ENCODE results near the gene CACNG6. TPM values are rescaled to one million over a fixed set of nuclear protein-coding genes. Genes with fewer than 3 reads are reported as not detected.
A peak's percentile ranks its signal among the peaks of the same experiment; 100 is the strongest.

Gene CACNG6
- total and polyA plus RNA-seq, 8 donors, result 0.17 to 2.5 (median 0.45) TPM; not detected in 1

GRCh38 chr19:54041969-54042606 is 50.7 kb downstream of the CACNG6 start:
- Histone ChIP-seq H3K27me3 (peaks cover 0 to 59% of the 10 kb centered on the region in 2 donors), H3K9me3 (no peaks in the 10 kb centered on the region), H3K36me3 (peaks cover 0 to 3% of the 10 kb centered on the region in 2 donors), H3K4me1 (peaks cover 0 to 7% of the 10 kb centered on the region in 2 donors), H3K27ac (no peak overlapping the region), H3K4me3 (no peak overlapping the region)
- ATAC-seq, result no peak
- intact Hi-C loops (cut with DNase I), result no loop called here
- TF ChIP-seq CTCF (IDR thresholded peaks at IDR 0.05), result no peak
- no peak for DNase-seq

- ATAC-seq (no peak), DNase-seq (no peak)
- TF ChIP-seq CTCF (IDR thresholded peaks at IDR 0.05), result no peak
- Histone ChIP-seq H3K4me3 (no peak overlapping the region), H3K27ac (no peak overlapping the region), H3K4me1 (peaks cover 0 to 15% of the 10 kb centered on the region in 2 donors), H3K9me3 (no peaks in the 10 kb centered on the region), H3K36me3 (peaks cover 0 to 3% of the 10 kb centered on the region in 2 donors), H3K27me3 (peaks cover 0 to 68% of the 10 kb centered on the region in 2 donors)
- intact Hi-C loops (cut with DNase I), result no loop called here
These were observed 51.6 kb downstream of the CACNG6 start for GRCh38 chr19:54042989-54043388.

- Histone ChIP-seq H3K27ac (no peak overlapping the region), H3K36me3 (no peaks in the 10 kb centered on the region), H3K4me1 (peaks cover 0 to 22% of the 10 kb centered on the region in 2 donors), H3K27me3 (peaks cover 0 to 73% of the 10 kb centered on the region in 2 donors), H3K9me3 (no peaks in the 10 kb centered on the region), H3K4me3 (no peak overlapping the region)
- ATAC-seq (no peak), DNase-seq (no peak)
- no peak for TF ChIP-seq CTCF (IDR thresholded peaks at IDR 0.05)
- intact Hi-C loops (cut with DNase I), result no loop called here
These were observed 54.3 kb downstream of the CACNG6 start for GRCh38 chr19:54045771-54046170.

GRCh38 chr19:54047616-54048015 is 56.2 kb downstream of the CACNG6 start:
- no peak for DNase-seq
- H3K27ac ChIP-seq, result peak overlapping the region in 1 of 2 donors; percentile 76
- no peak for TF ChIP-seq CTCF (IDR thresholded peaks at IDR 0.05)
- no peak overlapping the region for H3K4me3 ChIP-seq
- ATAC-seq, result no peak
- H3K4me1 ChIP-seq, result peaks cover 0 to 22% of the 10 kb centered on the region in 2 donors
- H3K36me3 ChIP-seq, result no peaks in the 10 kb centered on the region
- no peaks in the 10 kb centered on the region for H3K9me3 ChIP-seq
- H3K27me3 ChIP-seq, result peaks cover 0 to 67% of the 10 kb centered on the region in 2 donors
- intact Hi-C loops (cut with DNase I), result no loop called here

Other genes starting within 250 kb of the CACNG6 start
- gene NLRP12, start 167.3 kb upstream of the CACNG6 start, total RNA-seq, result 10 to 100 TPM in 1 of 2 donors, 1 to 10 TPM in 1; 2.5 to 12.2 TPM
- gene NLRP12, start 167.3 kb upstream of the CACNG6 start, polyA plus RNA-seq (ENCODE audit: insufficient read length in 6 of 6), result under 1 TPM; 0.28 to 0.63 (median 0.46) TPM
- 100 to 1,000 TPM; 164 to 197 TPM for gene MYADM, start 123.8 kb upstream of the CACNG6 start, total RNA-seq
- gene MYADM, start 123.8 kb upstream of the CACNG6 start, polyA plus RNA-seq (ENCODE audit: insufficient read length in 6 of 6), result 100 to 1,000 TPM in 2 of 6 donors, 10 to 100 TPM in 4; 58.9 to 111 (median 89.3) TPM
- not detected for gene PRKCG, start 109.4 kb upstream of the CACNG6 start, total RNA-seq
- under 1 TPM in 5 of 6 donors, not detected in 1; 0.10 to 0.78 (median 0.18) TPM for gene PRKCG, start 109.4 kb upstream of the CACNG6 start, polyA plus RNA-seq (ENCODE audit: insufficient read length in 6 of 6)
- gene CACNG7, start 82.4 kb upstream of the CACNG6 start, total RNA-seq, result not detected
- under 1 TPM in 1 of 6 donors, not detected in 5; 0.06 TPM for gene CACNG7, start 82.4 kb upstream of the CACNG6 start, polyA plus RNA-seq (ENCODE audit: insufficient read length in 6 of 6)
- gene CACNG8, start 28.7 kb upstream of the CACNG6 start, total RNA-seq, result under 1 TPM in 1 of 2 donors, not detected in 1; 0.03 TPM
- under 1 TPM; 0.04 to 0.15 (median 0.09) TPM for gene CACNG8, start 28.7 kb upstream of the CACNG6 start, polyA plus RNA-seq (ENCODE audit: insufficient read length in 6 of 6)
- 10 to 100 TPM in 1 of 2 donors, under 1 TPM in 1; 0.44 to 12.1 TPM for gene VSTM1, start 72.3 kb downstream of the CACNG6 start, total RNA-seq
- under 1 TPM in 4 of 6 donors, not detected in 2; 0.20 to 0.32 (median 0.29) TPM for gene VSTM1, start 72.3 kb downstream of the CACNG6 start, polyA plus RNA-seq (ENCODE audit: insufficient read length in 6 of 6)
- not detected for gene TARM1, start 89.7 kb downstream of the CACNG6 start, total RNA-seq
- gene TARM1, start 89.7 kb downstream of the CACNG6 start, polyA plus RNA-seq (ENCODE audit: insufficient read length in 6 of 6), result under 1 TPM in 5 of 6 donors, not detected in 1; 0.24 to 0.46 (median 0.31) TPM
- gene OSCAR, start 109.2 kb downstream of the CACNG6 start, total RNA-seq, result 10 to 100 TPM; 13.2 to 57.1 TPM
- gene OSCAR, start 109.2 kb downstream of the CACNG6 start, polyA plus RNA-seq (ENCODE audit: insufficient read length in 6 of 6), result under 1 TPM; 0.43 to 0.70 (median 0.56) TPM
- 100 to 1,000 TPM in 1 of 2 donors, 10 to 100 TPM in 1; 81.9 to 126 TPM for gene NDUFA3, start 111.2 kb downstream of the CACNG6 start, total RNA-seq
- 100 to 1,000 TPM in 3 of 6 donors, 10 to 100 TPM in 3; 60.4 to 117 (median 96.6) TPM for gene NDUFA3, start 111.2 kb downstream of the CACNG6 start, polyA plus RNA-seq (ENCODE audit: insufficient read length in 6 of 6)
- gene TFPT, start 124.0 kb downstream of the CACNG6 start, total RNA-seq, result 10 to 100 TPM; 17.4 to 18.7 TPM
- 10 to 100 TPM; 14.3 to 19.9 (median 18.6) TPM for gene TFPT, start 124.0 kb downstream of the CACNG6 start, polyA plus RNA-seq (ENCODE audit: insufficient read length in 6 of 6)
- 10 to 100 TPM; 46.8 to 49.5 TPM for gene PRPF31, start 124.1 kb downstream of the CACNG6 start, total RNA-seq
- gene PRPF31, start 124.1 kb downstream of the CACNG6 start, polyA plus RNA-seq (ENCODE audit: insufficient read length in 6 of 6), result 10 to 100 TPM; 56.7 to 65.3 (median 63.5) TPM
- gene CNOT3, start 146.1 kb downstream of the CACNG6 start, total RNA-seq, result 10 to 100 TPM; 35.2 to 46.0 TPM
- gene CNOT3, start 146.1 kb downstream of the CACNG6 start, polyA plus RNA-seq (ENCODE audit: insufficient read length in 6 of 6), result 10 to 100 TPM; 59.2 to 75.0 (median 64.0) TPM
- 1 to 10 TPM; 5.4 to 6.5 TPM for gene LENG1, start 168.1 kb downstream of the CACNG6 start, total RNA-seq
- gene LENG1, start 168.1 kb downstream of the CACNG6 start, polyA plus RNA-seq (ENCODE audit: insufficient read length in 6 of 6), result 10 to 100 TPM in 1 of 6 donors, 1 to 10 TPM in 5; 6.6 to 10.9 (median 8.2) TPM
- gene TMC4, start 181.5 kb downstream of the CACNG6 start, total RNA-seq, result 10 to 100 TPM; 45.3 to 74.0 TPM
- gene TMC4, start 181.5 kb downstream of the CACNG6 start, polyA plus RNA-seq (ENCODE audit: insufficient read length in 6 of 6), result 10 to 100 TPM; 29.1 to 39.7 (median 32.0) TPM
- gene MBOAT7, start 197.9 kb downstream of the CACNG6 start, total RNA-seq, result 100 to 1,000 TPM in 1 of 2 donors, 10 to 100 TPM in 1; 98.5 to 102 TPM
- 10 to 100 TPM; 48.1 to 61.8 (median 51.7) TPM for gene MBOAT7, start 197.9 kb downstream of the CACNG6 start, polyA plus RNA-seq (ENCODE audit: insufficient read length in 6 of 6)
- gene TSEN34, start 199.7 kb downstream of the CACNG6 start, total RNA-seq, result 10 to 100 TPM; 32.2 to 34.4 TPM
- gene TSEN34, start 199.7 kb downstream of the CACNG6 start, polyA plus RNA-seq (ENCODE audit: insufficient read length in 6 of 6), result 10 to 100 TPM; 39.7 to 60.6 (median 45.6) TPM
- gene RPS9, start 209.2 kb downstream of the CACNG6 start, total RNA-seq, result 1,000 to 10,000 TPM; 1,023 to 1,099 TPM
- 1,000 to 10,000 TPM; 1,996 to 2,208 (median 2,085) TPM for gene RPS9, start 209.2 kb downstream of the CACNG6 start, polyA plus RNA-seq (ENCODE audit: insufficient read length in 6 of 6)
- gene LILRB3, start 231.4 kb downstream of the CACNG6 start, total RNA-seq, result 10 to 100 TPM; 21.8 to 90.8 TPM
- 1 to 10 TPM; 2.1 to 3.0 (median 2.4) TPM for gene LILRB3, start 231.4 kb downstream of the CACNG6 start, polyA plus RNA-seq (ENCODE audit: insufficient read length in 6 of 6)